Head of caudate nucleus (tissue), 42 donors: ENCODE results near the gene COL11A2.
A peak's percentile ranks its signal among the peaks of the same experiment; 100 is the strongest.
"Not testable (repeated sequence)": the region's sequence is repeated elsewhere in the genome, so short reads cannot be mapped to it uniquely, and the experiment has no call there.

Experiments
- DNase-seq, 42 donors: peaks; one replicate each; pipeline versions ENCODE4 v3.0.0 to v3.0.0-alpha.2; 2020 to 2021; ENCODE audit warnings: mixed read lengths in 7 of 42
- intact Hi-C: fragments of 100-400 bp; cut with DNase I; formaldehyde crosslinking; loops from one replicate; pipeline ENCODE4 v1.15.0; 2022

Gene COL11A2

GRCh38 chr6:33167374-33168283, 24.6 kb downstream of the COL11A2 start:
- no peak for DNase-seq
- intact Hi-C loops = no loop called here

GRCh38 chr6:33166811-33167210, 25.5 kb downstream of the COL11A2 start:
- intact Hi-C loops = no loop called here

GRCh38 chr6:33166363-33166762, 25.9 kb downstream of the COL11A2 start:
- intact Hi-C loops = no loop called here
- no peak for DNase-seq

More at GRCh38 chr6:33166811-33167210, 25.5 kb downstream of the COL11A2 start:
- DNase-seq = no peak

- intact Hi-C loops = no loop called here
- no peak for DNase-seq
These were observed 26.5 kb downstream of the COL11A2 start for GRCh38 chr6:33165581-33166258.

- intact Hi-C loops = loop anchor here (5.0 kb wide), 2 partner anchors 32 to 82 kb away; no protein-coding TSS in a partner anchor
These were observed 27.4 kb downstream of the COL11A2 start for GRCh38 chr6:33164665-33165373.

GRCh38 chr6:33164176-33164575, 28.1 kb downstream of the COL11A2 start:
- DNase-seq = peak in 1 of 42 donors; percentile 11
- intact Hi-C loops = loop anchor here (5.0 kb wide), 2 partner anchors 33 to 83 kb away; no protein-coding TSS in a partner anchor

More at GRCh38 chr6:33164665-33165373, 27.4 kb downstream of the COL11A2 start:
- peak in 1 of 42 donors; percentile 18 for DNase-seq

GRCh38 chr6:33163540-33163939, 28.7 kb downstream of the COL11A2 start:
- intact Hi-C loops = loop anchor here (5.0 kb wide), 2 partner anchors 34 to 84 kb away; no protein-coding TSS in a partner anchor
- no peak for DNase-seq

- DNase-seq = peak; percentile 50 to 93 (median 84)
- intact Hi-C loops = loop anchor here (5.0 kb wide), 2 partner anchors 36 to 86 kb away; no protein-coding TSS in a partner anchor
These were observed 30.6 kb downstream of the COL11A2 start for GRCh38 chr6:33161354-33162331.

- intact Hi-C loops = loop anchor here (5.0 kb wide), 2 partner anchors 36 to 86 kb away; no protein-coding TSS in a partner anchor
- peak in 21 of 42 donors; percentile 3 to 63 (median 24) for DNase-seq
These were observed 31.4 kb downstream of the COL11A2 start for GRCh38 chr6:33160728-33161344.

- intact Hi-C loops = loop anchor here (5.0 kb wide), 2 partner anchors 37 to 87 kb away; no protein-coding TSS in a partner anchor
- no peak for DNase-seq
These were observed 32.2 kb downstream of the COL11A2 start for GRCh38 chr6:33160096-33160495.

- DNase-seq = no peak
- intact Hi-C loops = no loop called here
These were observed 35.3 kb downstream of the COL11A2 start for GRCh38 chr6:33156964-33157363.

GRCh38 chr6:33156561-33156960, 35.7 kb downstream of the COL11A2 start:
- intact Hi-C loops = no loop called here
- DNase-seq = no peak

GRCh38 chr6:33154349-33154748, 37.9 kb downstream of the COL11A2 start:
- no peak for DNase-seq
- intact Hi-C loops = no loop called here

GRCh38 chr6:33151050-33151449, 41.2 kb downstream of the COL11A2 start:
- intact Hi-C loops = no loop called here
- no peak for DNase-seq

GRCh38 chr6:33150560-33150959, 41.7 kb downstream of the COL11A2 start:
- intact Hi-C loops, DNase-seq: not testable (repeated sequence)

GRCh38 chr6:33147807-33148666, 44.2 kb downstream of the COL11A2 start:
- DNase-seq = peak in 18 of 42 donors; percentile 17 to 72 (median 42)
- intact Hi-C loops = no loop called here
